Mammary epithelial cell (primary cell): Measurements from ENCODE around the gene ADCY7.

Experiments used
- EZH2 ChIP-seq: IDR thresholded peaks from 2 replicates; pipeline ENCODE4 v1.6.1; 2012; ENCODE audit warnings: low read length, inconsistent platforms, borderline replicate concordance
- TF ChIP-seq, protein P1 (sequence below), 2 donors: IDR thresholded peaks in 1 of 2; conservative IDR thresholded peaks in 1 of 2; 2 replicates each; pipeline ENCODE4 v1.5.1; 2011 to 2012; ENCODE audit warnings: inconsistent platforms in 2 of 2, low read length in 2 of 2, mild to moderate bottlenecking in 2 of 2, control low read depth in 1 of 2, low read depth in 1 of 2; ENCODE audit not compliant: insufficient read depth in 1 of 2; ENCODE audit errors: extremely low read depth in 1 of 2

- TF ChIP-seq, protein P1, sequence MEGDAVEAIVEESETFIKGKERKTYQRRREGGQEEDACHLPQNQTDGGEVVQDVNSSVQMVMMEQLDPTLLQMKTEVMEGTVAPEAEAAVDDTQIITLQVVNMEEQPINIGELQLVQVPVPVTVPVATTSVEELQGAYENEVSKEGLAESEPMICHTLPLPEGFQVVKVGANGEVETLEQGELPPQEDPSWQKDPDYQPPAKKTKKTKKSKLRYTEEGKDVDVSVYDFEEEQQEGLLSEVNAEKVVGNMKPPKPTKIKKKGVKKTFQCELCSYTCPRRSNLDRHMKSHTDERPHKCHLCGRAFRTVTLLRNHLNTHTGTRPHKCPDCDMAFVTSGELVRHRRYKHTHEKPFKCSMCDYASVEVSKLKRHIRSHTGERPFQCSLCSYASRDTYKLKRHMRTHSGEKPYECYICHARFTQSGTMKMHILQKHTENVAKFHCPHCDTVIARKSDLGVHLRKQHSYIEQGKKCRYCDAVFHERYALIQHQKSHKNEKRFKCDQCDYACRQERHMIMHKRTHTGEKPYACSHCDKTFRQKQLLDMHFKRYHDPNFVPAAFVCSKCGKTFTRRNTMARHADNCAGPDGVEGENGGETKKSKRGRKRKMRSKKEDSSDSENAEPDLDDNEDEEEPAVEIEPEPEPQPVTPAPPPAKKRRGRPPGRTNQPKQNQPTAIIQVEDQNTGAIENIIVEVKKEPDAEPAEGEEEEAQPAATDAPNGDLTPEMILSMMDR (conservative IDR thresholded peaks at IDR 0.05 in 1 of 2, IDR thresholded peaks at IDR 0.05 in 1 of 2; ENCODE audit: extremely low read depth in 1 of 2, insufficient read depth in 1 of 2, low read depth in 1 of 2, low read length in 2 of 2), result no peak
- no peak for TF ChIP-seq EZH2
Measured at GRCh38 chr16:50298591-50299507, 32.5 kb downstream of the ADCY7 start.
